Hematopoietic multipotent progenitor cell treated with erythropoietin and hydrocortisone succinate and interleukin-3 and kit ligand, for 15 days (in vitro differentiated cells): ENCODE results near the gene PHETA2.
"Not testable (repeated sequence)": the region's sequence is repeated elsewhere in the genome, so short reads cannot be mapped to it uniquely, and the experiment has no call there.

ENCODE experiments used
- DNase-seq: peaks from one replicate; pipeline ENCODE4 v3.0.0-alpha.2; 2015; ENCODE audit warnings: low spot score

Gene PHETA2

GRCh38 chr22:42069801-42070516, 4.1 kb upstream of the PHETA2 start:
- DNase-seq: peak; percentile 17

DNA sequence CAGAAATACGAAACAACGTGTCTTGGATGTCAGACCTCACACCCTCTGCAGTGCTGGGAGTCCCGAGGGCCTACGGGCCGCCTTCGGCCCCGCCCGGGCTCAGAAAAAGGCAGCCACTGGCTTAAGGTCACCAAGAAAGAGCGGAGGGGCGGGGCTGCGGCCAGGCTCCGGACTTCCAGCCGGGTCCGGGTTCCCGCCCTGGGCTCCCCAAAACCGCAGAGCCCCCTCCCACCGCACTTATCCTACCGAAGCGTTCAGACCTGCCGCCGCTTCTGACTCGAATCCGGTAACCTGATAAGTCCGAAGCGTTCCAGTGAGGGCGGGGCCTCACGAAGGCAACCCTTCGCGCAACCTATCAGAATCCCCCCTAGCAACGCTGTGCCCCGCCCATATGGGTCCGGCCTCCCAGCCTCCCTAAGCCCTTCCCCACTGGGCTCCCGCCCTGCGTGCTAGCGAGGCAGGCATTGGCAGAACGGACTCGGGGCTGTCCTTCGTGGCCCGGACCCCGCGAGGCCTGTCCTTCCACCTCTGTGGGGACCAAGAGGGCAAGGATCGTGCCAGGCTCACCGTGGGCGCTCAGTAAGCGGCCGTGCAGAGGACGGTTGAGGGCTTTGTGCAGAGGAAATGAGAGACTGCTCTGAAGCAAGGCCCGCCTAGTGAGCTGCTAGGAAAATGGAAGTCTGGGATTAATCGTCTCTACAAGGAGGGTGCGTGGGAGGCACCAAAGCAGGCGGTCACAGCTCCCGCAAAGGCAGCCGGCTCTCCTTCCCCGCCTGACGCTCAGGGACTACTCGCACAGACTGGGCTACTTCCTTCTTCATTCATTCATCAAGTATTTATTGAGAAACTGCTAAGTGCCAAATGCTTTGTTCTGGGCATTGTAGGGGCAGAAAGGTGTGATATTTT, 3.3 kb upstream of the PHETA2 start, which contains the start of gene NAGA:
Gene NAGA, minus strand, starts transcription at position 296 of the 906 bp plus-strand sequence. CDS start 515 bp downstream, outside the sequence.
- DNase-seq: peak; percentile 98

DNA sequence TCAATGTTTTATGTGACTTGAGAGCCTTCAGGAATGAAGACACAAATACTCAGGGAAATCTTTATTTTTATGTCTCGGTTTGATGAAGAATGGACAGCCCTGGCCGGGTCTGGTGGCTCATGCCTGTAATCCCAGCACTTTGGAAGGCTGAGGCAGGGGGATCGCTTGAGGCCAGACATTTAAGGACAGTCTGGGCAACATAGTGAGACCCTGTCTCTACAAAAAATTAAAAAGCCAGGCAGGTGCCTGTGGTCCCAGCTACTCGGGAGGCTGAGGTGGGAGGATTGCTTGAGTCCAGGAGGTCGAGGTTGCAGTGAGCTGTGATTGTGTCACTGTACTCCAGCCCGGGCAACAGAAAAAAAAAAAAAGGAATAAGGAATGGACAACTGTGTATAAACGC, 2.5 kb upstream of the PHETA2 start:
- not testable (repeated sequence) for DNase-seq

DNA sequence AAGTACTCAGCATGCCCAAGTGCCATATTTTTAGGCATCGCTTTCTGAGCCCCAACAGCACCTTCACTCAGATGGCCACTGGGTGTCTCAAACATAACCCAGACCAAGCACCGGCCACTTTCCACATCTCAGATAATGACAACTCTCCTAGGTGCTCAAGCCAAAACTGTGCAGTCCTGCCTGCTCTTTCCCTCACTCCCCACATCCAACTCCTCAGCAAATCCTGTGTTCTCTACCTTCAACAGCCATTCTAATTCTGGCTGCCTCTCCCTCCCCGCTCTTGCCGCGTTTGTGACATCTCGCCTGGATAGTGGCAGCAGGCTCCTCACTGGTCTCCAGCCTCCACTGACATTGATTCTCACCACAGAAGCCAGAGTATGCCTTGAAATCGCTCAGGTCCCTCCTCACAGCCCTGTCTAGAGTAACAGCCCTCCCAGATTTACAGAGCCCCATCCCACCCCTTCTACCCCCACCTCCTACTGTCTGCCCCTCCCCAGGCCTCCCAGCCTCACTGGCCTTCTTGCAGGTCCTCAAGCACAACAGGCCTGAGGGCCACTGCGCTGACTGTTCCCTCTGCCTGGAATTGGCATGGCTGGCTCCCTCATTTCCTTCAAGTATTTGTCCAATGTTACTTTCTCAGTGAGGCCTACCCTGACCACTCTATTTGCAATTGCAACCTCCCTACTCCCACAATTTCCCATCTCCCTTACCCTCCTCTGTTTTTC, 1.3 kb upstream of the PHETA2 start:
- no peak for DNase-seq

- no peak for DNase-seq
Observed at GRCh38 chr22:42073621-42074041, 417 bp upstream of the PHETA2 start.

GRCh38 chr22:42074846-42075676, 1.0 kb downstream of the PHETA2 start:
- no peak for DNase-seq

GRCh38 chr22:42076764-42077485, 2.9 kb downstream of the PHETA2 start:
- DNase-seq: no peak

- no peak for DNase-seq
Observed at GRCh38 chr22:42077486-42078125, 3.6 kb downstream of the PHETA2 start.

DNA sequence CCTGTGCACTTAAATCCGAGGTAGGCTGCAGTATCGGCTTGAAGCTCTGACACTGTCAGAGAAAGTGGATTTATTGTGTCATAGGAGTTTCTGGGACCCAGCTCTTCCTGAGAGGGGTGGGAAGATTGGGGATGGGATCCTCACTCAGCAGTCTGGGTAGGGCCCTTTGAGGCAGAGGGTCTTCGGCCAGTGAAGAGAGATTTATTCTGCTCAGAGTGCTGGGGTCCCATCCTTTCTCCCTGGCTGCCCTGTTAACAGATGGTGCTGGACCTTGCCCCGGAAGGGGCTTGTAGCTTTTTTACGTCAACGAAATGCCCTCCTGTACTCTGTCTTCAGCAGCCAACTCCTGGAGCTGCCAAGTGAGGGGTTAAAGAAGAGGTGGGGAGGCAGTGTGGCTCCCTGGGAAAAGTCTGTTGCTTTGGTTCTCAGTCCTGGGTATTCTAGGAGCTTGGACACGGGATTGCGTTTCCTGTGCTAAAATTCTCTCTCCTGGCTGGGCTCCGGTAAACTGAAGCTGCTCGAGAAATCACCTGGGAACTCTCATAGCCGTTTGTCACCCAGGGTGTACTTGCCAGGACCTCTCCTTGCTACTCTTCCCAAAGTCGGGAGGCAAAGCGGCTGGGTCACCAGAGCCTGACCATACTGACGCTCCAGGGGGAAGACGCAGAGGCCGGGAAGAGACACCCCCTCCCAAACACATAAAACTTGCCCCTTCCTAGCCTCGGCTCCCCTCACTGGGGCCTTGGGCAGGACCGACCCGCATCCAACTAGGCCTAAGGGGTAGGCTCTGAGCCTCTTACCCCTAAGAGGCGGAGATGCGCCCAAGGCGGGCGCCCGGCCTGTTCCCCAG, 4.6 kb downstream of the PHETA2 start:
- DNase-seq: no peak

- DNase-seq: peak; percentile 98
Observed at GRCh38 chr22:42079319-42080251, 5.5 kb downstream of the PHETA2 start, which contains the start of gene SMDT1. SMDT1 (plus strand) TSS chr22:42079700; CDS start chr22:42079769, 69 bp downstream.

DNA sequence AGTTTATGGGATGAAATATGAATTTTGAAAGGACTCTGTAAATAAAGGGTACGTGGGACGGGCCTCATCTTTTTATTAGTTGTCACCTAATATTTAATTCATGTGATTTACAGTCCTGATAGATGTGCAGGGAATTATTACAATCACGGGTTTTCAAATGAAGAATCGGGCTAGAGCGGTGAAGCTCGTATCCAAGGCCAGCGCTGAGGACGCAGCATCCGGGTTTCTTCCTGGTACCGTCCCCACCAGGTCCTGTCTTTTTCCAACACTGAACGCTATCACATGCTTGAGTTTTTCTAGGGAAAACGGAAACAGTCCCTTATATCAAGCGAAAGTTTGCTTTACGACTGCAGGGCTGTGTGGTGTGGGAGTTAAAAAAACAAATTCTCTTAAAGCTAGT, 6.2 kb downstream of the PHETA2 start:
- DNase-seq: no peak

DNA sequence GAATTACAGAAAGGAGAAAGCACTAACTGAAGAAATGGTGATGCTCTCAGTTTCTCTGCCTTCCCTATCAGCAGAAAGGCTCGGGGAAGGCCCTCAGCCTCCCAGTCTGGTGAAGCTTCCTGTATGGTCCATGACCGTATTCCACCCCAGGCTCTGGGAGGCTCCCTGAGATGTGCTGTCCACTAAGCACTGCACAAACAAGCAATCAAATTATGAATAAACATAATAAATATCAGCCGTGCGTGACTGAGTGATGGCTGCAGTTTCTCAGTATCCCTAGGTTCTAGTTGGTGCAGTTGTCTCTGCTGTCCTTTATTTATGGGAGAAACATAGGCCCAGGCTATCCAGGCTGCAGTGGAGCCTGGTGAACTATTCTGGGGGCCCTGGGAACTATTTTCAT, 9.1 kb downstream of the PHETA2 start:
- DNase-seq: no peak

GRCh38 chr22:42084874-42085273, 10.8 kb downstream of the PHETA2 start:
- no peak for DNase-seq

GRCh38 chr22:42086051-42086450, 12.0 kb downstream of the PHETA2 start:
- no peak for DNase-seq

GRCh38 chr22:42090596-42091454, 16.8 kb downstream of the PHETA2 start, which contains the start of gene NDUFA6:
NDUFA6 (minus strand) TSS chr22:42090772; CDS start chr22:42090744, 28 bp downstream.
- peak; percentile 99 for DNase-seq

DNA sequence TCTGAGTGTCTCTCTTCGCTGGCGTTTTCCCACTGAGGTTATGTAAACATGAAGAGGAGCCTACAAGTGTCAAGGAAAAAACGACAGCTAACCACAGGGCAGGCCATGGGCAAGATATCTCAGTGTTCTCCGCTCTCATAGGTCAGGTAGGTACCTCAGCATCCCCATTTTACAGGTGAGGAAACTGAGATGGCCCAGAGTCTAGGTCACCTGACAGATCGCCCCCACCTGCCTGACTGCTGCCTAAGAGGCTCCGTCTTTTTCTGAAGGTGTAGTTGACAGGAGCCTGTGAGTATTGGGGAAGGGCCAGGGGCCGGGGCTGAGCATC, 17.4 kb downstream of the PHETA2 start:
- no peak for DNase-seq

GRCh38 chr22:42101199-42101598, 27.2 kb downstream of the PHETA2 start:
- no peak for DNase-seq
